K562 (cell line): ENCODE data around the gene EBF4. TPM values are rescaled to one million over a fixed set of nuclear protein-coding genes. Genes with fewer than 3 reads are reported as not detected.

Experiments used
- ARNT ChIP-seq, 2 experiments: fragments of 450-650 bp; IDR thresholded peaks; 2 replicates each; pipeline ENCODE4 v1.6.1; 2016; ENCODE audit warnings: mild to moderate bottlenecking in 1 of 2
- BCOR ChIP-seq: fragments of 450-650 bp; IDR thresholded peaks from 2 replicates; pipeline ENCODE4 v1.6.1; 2016
- FOXA3 ChIP-seq, 2 experiments: fragments of 450-650 bp in 1 of 2; sonication (generic) in 1 of 2; formaldehyde crosslinking; IDR thresholded peaks in 1 of 2; conservative IDR thresholded peaks in 1 of 2; 2 replicates each; pipeline versions ENCODE4 v1.4.0 to v1.8.0; 2020 to 2022; ENCODE audit warnings: mild to moderate bottlenecking in 2 of 2, missing genetic modification reagents in 1 of 2
- GMEB1 ChIP-seq: fragments of 250-450 bp; sonication (Bioruptor Pico); IDR thresholded peaks from 2 replicates; pipeline ENCODE4 v1.4.0; 2020; ENCODE audit warnings: mild to moderate bottlenecking
- HES1 ChIP-seq: fragments of 450-650 bp; IDR thresholded peaks from 2 replicates; pipeline ENCODE4 v1.6.1; 2016; ENCODE audit warnings: low read depth, mild to moderate bottlenecking, moderate library complexity
- HNRNPUL1 ChIP-seq: fragments of 200-400 bp; formaldehyde crosslinking; IDR thresholded peaks from 2 replicates; pipeline ENCODE4 v1.6.1; 2017; ENCODE audit warnings: low read length
- MYC ChIP-seq, 2 experiments: fragments of 250-450 bp in 1 of 2; sonication (Bioruptor Pico) in 1 of 2; IDR thresholded peaks; 2 replicates each; pipeline versions ENCODE4 v1.5.1 to v1.6.1; 2012 to 2021; ENCODE audit warnings: low read depth in 2 of 2, borderline replicate concordance in 1 of 2, improper control_type of control experiment in 1 of 2, low read length in 1 of 2, mild to moderate bottlenecking in 1 of 2, moderate library complexity in 1 of 2
- NCOA6 ChIP-seq: fragments of 450-650 bp; IDR thresholded peaks from 2 replicates; pipeline ENCODE4 v1.6.1; 2017; ENCODE audit warnings: mild to moderate bottlenecking
- NR2C2 ChIP-seq, 2 experiments: fragments of 200-800 bp in 1 of 2; sonication (Bioruptor generic) in 1 of 2; sonication (generic) in 1 of 2; formaldehyde crosslinking in 1 of 2; IDR thresholded peaks; 2 replicates each; pipeline versions ENCODE4 v1.6.1 to v1.8.0; 2016 to 2022; ENCODE audit warnings: mild to moderate bottlenecking in 1 of 2, missing compliant biosample characterization in 1 of 2, missing genetic modification characterization in 1 of 2, missing genetic modification reagents in 1 of 2
- PTBP1 ChIP-seq: fragments of 200-400 bp; formaldehyde crosslinking; IDR thresholded peaks from 2 replicates; pipeline ENCODE4 v1.6.1; 2017; ENCODE audit warnings: low read depth, low read length
- SAFB ChIP-seq: fragments of 200-400 bp; formaldehyde crosslinking; IDR thresholded peaks from 2 replicates; pipeline ENCODE4 v1.6.1; 2017; ENCODE audit warnings: low read depth, low read length, borderline replicate concordance
- SNRNP70 ChIP-seq: fragments of 200-400 bp; formaldehyde crosslinking; optimal IDR thresholded peaks from 2 replicates; pipeline ENCODE3; 2017; ENCODE audit warnings: low read depth, low read length
- SRSF7 ChIP-seq: fragments of 200-400 bp; formaldehyde crosslinking; optimal IDR thresholded peaks from 2 replicates; pipeline ENCODE3; 2017; ENCODE audit warnings: mild to moderate bottlenecking, low read depth, low read length
- TCFL5 ChIP-seq: fragments of 250-450 bp; sonication (Bioruptor Pico); conservative IDR thresholded peaks from 2 replicates; pipeline ENCODE4 v1.6.1; 2021; ENCODE audit warnings: mild to moderate bottlenecking, moderate library complexity, matching md5 sums
- U2AF2 ChIP-seq: fragments of 200-400 bp; formaldehyde crosslinking; optimal IDR thresholded peaks from 2 replicates; pipeline ENCODE3; 2017; ENCODE audit warnings: low read depth, mild to moderate bottlenecking, low read length
- WHSC1 ChIP-seq: IDR thresholded peaks from one replicate; pipeline ENCODE4 v1.6.1; 2012; ENCODE audit warnings: low read length, control low read depth, inconsistent platforms
- ZKSCAN1 ChIP-seq: fragments of 150-350 bp; IDR thresholded peaks from 2 replicates; pipeline ENCODE4 v1.6.1; 2016; ENCODE audit warnings: low read depth, low read length
- ZKSCAN8 ChIP-seq: fragments of 200-800 bp; sonication (Bioruptor generic); IDR thresholded peaks from 2 replicates; pipeline ENCODE4 v1.6.1; 2016; ENCODE audit warnings: missing genetic modification characterization, missing compliant biosample characterization
- ZNF197 ChIP-seq: fragments of 200-800 bp; sonication (Bioruptor generic); IDR thresholded peaks from 2 replicates; pipeline ENCODE4 v1.6.1; 2016; ENCODE audit warnings: low read depth, missing genetic modification characterization, missing compliant biosample characterization
- ZNF507 ChIP-seq: conservative IDR thresholded peaks from 2 replicates; pipeline ENCODE4 v1.6.1; 2017; ENCODE audit warnings: missing genetic modification characterization, missing compliant biosample characterization
- ZNF740 ChIP-seq, 3 experiments: fragments of 200-800 bp in 1 of 3; sonication (Bioruptor generic) in 1 of 3; sonication (generic) in 1 of 3; formaldehyde crosslinking in 1 of 3; IDR thresholded peaks; 2 replicates each; pipeline versions ENCODE4 v1.6.1 to v1.8.0; 2016 to 2022; ENCODE audit warnings: mild to moderate bottlenecking in 2 of 3, missing compliant biosample characterization in 2 of 3, missing genetic modification characterization in 2 of 3, missing genetic modification reagents in 1 of 3
- ZNF766 ChIP-seq: fragments of 200-800 bp; sonication (Bioruptor generic); conservative IDR thresholded peaks from 2 replicates; pipeline ENCODE4 v1.6.1; 2016; ENCODE audit warnings: missing genetic modification characterization, missing compliant biosample characterization
- polyA plus RNA-seq, 8 experiments: library from polyadenylated mRNA; depleted of rRNA in 4 of 8; stranded (reverse) in 5 of 8; unstranded in 3 of 8; fragments of >200 nt; fragmentation: Nextera tagmentation in 2 of 8; fragmentation: Illumina TruSeq in 1 of 8; extraction: Ambion mirVana in 2 of 8; extraction: Trizol in 1 of 8; gene quantifications; 2 replicates each; pipeline versions ENCODE4 v1.2.1 to v1.2.3, GENCODE V29; 2011 to 2014; ENCODE audit warnings: inconsistent platforms in 1 of 8, missing spikeins in 1 of 8
- total RNA-seq, 7 experiments: library from RNA; depleted of rRNA in 6 of 7; stranded (reverse); fragments of >200 nt in 6 of 7; fragmentation: Illumina TruSeq in 2 of 7; extraction: Trizol in 2 of 7; gene quantifications; 2 replicates each; pipeline versions ENCODE4 v1.2.1 to v1.2.3, GENCODE V29; 2011 to 2021; ENCODE audit warnings: low replicate concordance in 1 of 7
- TF ChIP-seq, protein P1 (sequence below): sonication (generic); formaldehyde crosslinking; IDR thresholded peaks from 2 replicates; pipeline ENCODE4 v1.8.1; 2023; ENCODE audit warnings: mild to moderate bottlenecking, missing genetic modification reagents

Gene EBF4
- total and polyA plus RNA-seq, 9 of the 15 experiments (the other 6 are each of a cell fraction or from before 2014, with no cell fraction given), result 0.09 TPM; not detected in 8

- TF ChIP-seq ZNF740 (CRISPR knock-in tag; IDR thresholded peaks at IDR 0.05) (no peak), ZNF740 (tag; IDR thresholded peaks at IDR 0.05) (no peak), ZKSCAN8 (CRISPR knock-in tag) (no peak), FOXA3 (CRISPR knock-in tag; conservative IDR thresholded peaks at IDR 0.05 in 1 of 2, IDR thresholded peaks at IDR 0.05 in 1 of 2) (no peak), HNRNPUL1 (no peak), PTBP1 (no peak), NCOA6 (no peak), ZKSCAN1 (0 out of 2 replicates have a peak, but pooled peaks have one; percentile 7), WHSC1 (no peak), ZNF507 (no peak), MYC (IDR thresholded peaks at IDR 0.05; ENCODE audit: low read depth, low read length) (peak; percentile 89), MYC (CRISPR knock-in tag; IDR thresholded peaks at IDR 0.05; ENCODE audit: borderline replicate concordance, low read depth) (peak; percentile 74; the same call in 1 of the 2 replicates), ZNF197 (CRISPR knock-in tag) (no peak), HES1 (no peak), GMEB1 (CRISPR knock-in tag) (no peak), ZNF766 (CRISPR knock-in tag) (no peak), TCFL5 (CRISPR knock-in tag) (no peak), SAFB (no peak), U2AF2 (no peak), SNRNP70 (no peak), NR2C2 (CRISPR knock-in tag; IDR thresholded peaks at IDR 0.05) (no peak), NR2C2 (tag; IDR thresholded peaks at IDR 0.05) (no peak), SRSF7 (no peak), BCOR (0 out of 2 replicates have a peak, but pooled peaks have one; percentile 27), ARNT (IDR thresholded peaks at IDR 0.05) (no peak)
- TF ChIP-seq, protein P1, sequence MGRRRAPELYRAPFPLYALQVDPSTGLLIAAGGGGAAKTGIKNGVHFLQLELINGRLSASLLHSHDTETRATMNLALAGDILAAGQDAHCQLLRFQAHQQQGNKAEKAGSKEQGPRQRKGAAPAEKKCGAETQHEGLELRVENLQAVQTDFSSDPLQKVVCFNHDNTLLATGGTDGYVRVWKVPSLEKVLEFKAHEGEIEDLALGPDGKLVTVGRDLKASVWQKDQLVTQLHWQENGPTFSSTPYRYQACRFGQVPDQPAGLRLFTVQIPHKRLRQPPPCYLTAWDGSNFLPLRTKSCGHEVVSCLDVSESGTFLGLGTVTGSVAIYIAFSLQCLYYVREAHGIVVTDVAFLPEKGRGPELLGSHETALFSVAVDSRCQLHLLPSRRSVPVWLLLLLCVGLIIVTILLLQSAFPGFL, result no peak
These were observed 40.5 kb upstream of the EBF4 start, which contains the start of gene NOP56 (continued) for GRCh38 chr20:2651772-2652723.
